ENCODE data around the gene LAYN. TPM values are rescaled to one million over a fixed set of nuclear protein-coding genes. Genes with fewer than 3 reads are reported as not detected.
A peak's percentile ranks its signal among the peaks of the same experiment; 100 is the strongest.

The LAYN gene
- total RNA-seq, 3 donors from 2014 or later (not counting 1 experiment from before 2014, with no cell fraction given), result 0.94 to 1.8 TPM; not detected in 1

DNA sequence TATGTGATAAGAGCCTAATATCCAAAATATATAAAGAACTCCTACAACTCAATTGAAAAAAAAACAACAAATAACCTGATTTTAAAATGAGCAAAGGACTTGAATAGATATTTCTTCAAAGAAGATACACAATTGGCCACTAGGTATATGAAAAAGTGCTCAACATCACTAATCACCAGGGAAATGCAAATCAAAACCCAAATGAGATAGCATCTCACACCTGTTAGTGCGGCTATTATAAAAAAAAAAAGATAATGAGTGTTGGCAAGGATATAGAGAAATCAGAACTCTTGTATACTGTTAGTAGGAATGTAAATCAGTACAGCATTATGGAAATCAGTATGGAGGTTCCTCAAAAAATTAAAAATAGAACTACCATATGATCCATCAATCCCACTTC lies 55.8 kb downstream of the LAYN start:
- intact Hi-C loops (cut with micrococcal nuclease), result no loop called here
- TF ChIP-seq, protein P1, sequence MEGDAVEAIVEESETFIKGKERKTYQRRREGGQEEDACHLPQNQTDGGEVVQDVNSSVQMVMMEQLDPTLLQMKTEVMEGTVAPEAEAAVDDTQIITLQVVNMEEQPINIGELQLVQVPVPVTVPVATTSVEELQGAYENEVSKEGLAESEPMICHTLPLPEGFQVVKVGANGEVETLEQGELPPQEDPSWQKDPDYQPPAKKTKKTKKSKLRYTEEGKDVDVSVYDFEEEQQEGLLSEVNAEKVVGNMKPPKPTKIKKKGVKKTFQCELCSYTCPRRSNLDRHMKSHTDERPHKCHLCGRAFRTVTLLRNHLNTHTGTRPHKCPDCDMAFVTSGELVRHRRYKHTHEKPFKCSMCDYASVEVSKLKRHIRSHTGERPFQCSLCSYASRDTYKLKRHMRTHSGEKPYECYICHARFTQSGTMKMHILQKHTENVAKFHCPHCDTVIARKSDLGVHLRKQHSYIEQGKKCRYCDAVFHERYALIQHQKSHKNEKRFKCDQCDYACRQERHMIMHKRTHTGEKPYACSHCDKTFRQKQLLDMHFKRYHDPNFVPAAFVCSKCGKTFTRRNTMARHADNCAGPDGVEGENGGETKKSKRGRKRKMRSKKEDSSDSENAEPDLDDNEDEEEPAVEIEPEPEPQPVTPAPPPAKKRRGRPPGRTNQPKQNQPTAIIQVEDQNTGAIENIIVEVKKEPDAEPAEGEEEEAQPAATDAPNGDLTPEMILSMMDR (IDR thresholded peaks at IDR 0.05), result no peak
- H3K36me3 ChIP-seq (ENCODE audit: control insufficient read depth, insufficient read depth, low read length), result no peaks in the 10 kb centered on the region
- Mint-ChIP-seq H3K27me3 (ENCODE audit: low read depth in 2 of 2) (no peaks in the 10 kb centered on the region), H3K9me3 (no peaks in the 10 kb centered on the region), H3K4me1 (peaks cover 0 to 6% of the 10 kb centered on the region in 2 donors), H3K4me3 (no peak overlapping the region), H3K36me3 (no peaks in the 10 kb centered on the region), H3K27ac (no peak overlapping the region)
- no peak overlapping the region for H3K27ac ChIP-seq (ENCODE audit: low read length)
- no peak overlapping the region for H3K4me3 ChIP-seq (ENCODE audit: low read length)
- WGBS (ENCODE audit: insufficient coverage), result no CpG with 5 or more reads among the region's 1 CpG
- ATAC-seq (no peak), DNase-seq (no peak)
- peaks cover under 1% of the 10 kb centered on the region for H3K4me1 ChIP-seq (ENCODE audit: control insufficient read depth, insufficient read depth, low read length)
- no peaks in the 10 kb centered on the region for H3K27me3 ChIP-seq (ENCODE audit: control insufficient read depth, insufficient read depth, low read length)
- no peaks in the 10 kb centered on the region for H3K9me3 ChIP-seq (ENCODE audit: control insufficient read depth, insufficient read depth, low read length)

DNA sequence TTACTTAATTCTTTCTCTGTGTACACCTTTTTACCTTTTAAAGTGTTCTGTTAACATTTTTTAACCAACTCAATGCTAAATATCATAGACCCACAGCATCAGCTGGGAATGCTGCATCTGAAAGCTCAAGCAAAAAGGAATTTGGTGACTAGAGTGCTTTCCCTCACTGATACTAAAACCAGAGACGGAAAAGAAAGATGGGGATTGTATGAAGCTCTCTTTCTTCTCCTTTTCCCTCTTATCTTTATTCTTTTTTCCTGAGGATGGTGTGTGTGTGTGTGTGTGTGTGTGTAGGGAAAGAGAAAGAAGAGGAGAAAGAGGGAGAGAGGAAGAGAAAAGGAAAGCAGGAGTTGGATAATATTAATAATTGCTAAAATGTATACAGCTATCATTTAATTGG lies 57.6 kb downstream of the LAYN start:
- Mint-ChIP-seq H3K4me3 (no peak overlapping the region), H3K27ac (peak overlapping the region; percentile 60 to 62), H3K9me3 (no peaks in the 10 kb centered on the region), H3K36me3 (no peaks in the 10 kb centered on the region), H3K4me1 (peaks cover 8 to 14% of the 10 kb centered on the region in 2 donors), H3K27me3 (ENCODE audit: low read depth in 2 of 2) (no peaks in the 10 kb centered on the region)
- Histone ChIP-seq H3K4me3 (ENCODE audit: low read length) (no peak overlapping the region), H3K27me3 (ENCODE audit: control insufficient read depth, insufficient read depth, low read length) (no peaks in the 10 kb centered on the region), H3K36me3 (ENCODE audit: control insufficient read depth, insufficient read depth, low read length) (no peaks in the 10 kb centered on the region), H3K4me1 (ENCODE audit: control insufficient read depth, insufficient read depth, low read length) (peaks cover 9% of the 10 kb centered on the region), H3K27ac (ENCODE audit: low read length) (no peak overlapping the region), H3K9me3 (ENCODE audit: control insufficient read depth, insufficient read depth, low read length) (no peaks in the 10 kb centered on the region)
- intact Hi-C loops (cut with micrococcal nuclease), result no loop called here
- no peak for DNase-seq
- ATAC-seq, result no peak
- TF ChIP-seq, protein P1 (IDR thresholded peaks at IDR 0.05), result no peak
- no CpG with 5 or more reads among the region's 1 CpG for WGBS (ENCODE audit: insufficient coverage)

DNA sequence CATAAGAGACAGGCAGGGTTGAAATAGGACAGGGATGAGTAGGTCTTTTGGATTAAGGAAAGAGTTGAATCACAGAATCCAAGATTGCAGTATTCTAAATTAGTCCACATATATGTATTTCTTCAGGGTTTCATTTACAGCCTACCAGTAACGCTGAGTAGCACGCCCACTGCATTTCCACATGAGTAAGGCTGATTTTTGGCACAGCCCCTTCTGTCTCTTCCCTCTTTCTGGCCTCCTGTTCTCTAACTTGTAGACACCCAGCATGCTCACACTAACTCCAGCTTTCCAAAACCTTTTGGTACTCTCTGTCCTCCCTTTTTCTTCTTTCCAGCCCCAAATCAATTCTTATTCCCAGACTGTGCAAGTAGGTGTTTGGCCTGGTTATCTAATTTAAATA lies 58.0 kb downstream of the LAYN start:
- Histone ChIP-seq H3K27me3 (ENCODE audit: control insufficient read depth, insufficient read depth, low read length) (no peaks in the 10 kb centered on the region), H3K36me3 (ENCODE audit: control insufficient read depth, insufficient read depth, low read length) (no peaks in the 10 kb centered on the region), H3K27ac (ENCODE audit: low read length) (no peak overlapping the region), H3K9me3 (ENCODE audit: control insufficient read depth, insufficient read depth, low read length) (no peaks in the 10 kb centered on the region), H3K4me3 (ENCODE audit: low read length) (no peak overlapping the region), H3K4me1 (ENCODE audit: control insufficient read depth, insufficient read depth, low read length) (peaks cover 13% of the 10 kb centered on the region)
- no peaks in the 10 kb centered on the region for H3K27me3 Mint-ChIP-seq (ENCODE audit: low read depth in 2 of 2)
- TF ChIP-seq, protein P1 (IDR thresholded peaks at IDR 0.05), result no peak
- DNase-seq (no peak), ATAC-seq (no peak)
- peak overlapping the region; percentile 60 to 62 for H3K27ac Mint-ChIP-seq
- H3K4me3 Mint-ChIP-seq, result no peak overlapping the region
- no peaks in the 10 kb centered on the region for H3K36me3 Mint-ChIP-seq
- WGBS (ENCODE audit: insufficient coverage), result 61% methylated on average over 2 of the region's 2 CpGs
- intact Hi-C loops (cut with micrococcal nuclease), result no loop called here
- peaks cover 12 to 19% of the 10 kb centered on the region in 2 donors for H3K4me1 Mint-ChIP-seq
- H3K9me3 Mint-ChIP-seq, result no peaks in the 10 kb centered on the region

DNA sequence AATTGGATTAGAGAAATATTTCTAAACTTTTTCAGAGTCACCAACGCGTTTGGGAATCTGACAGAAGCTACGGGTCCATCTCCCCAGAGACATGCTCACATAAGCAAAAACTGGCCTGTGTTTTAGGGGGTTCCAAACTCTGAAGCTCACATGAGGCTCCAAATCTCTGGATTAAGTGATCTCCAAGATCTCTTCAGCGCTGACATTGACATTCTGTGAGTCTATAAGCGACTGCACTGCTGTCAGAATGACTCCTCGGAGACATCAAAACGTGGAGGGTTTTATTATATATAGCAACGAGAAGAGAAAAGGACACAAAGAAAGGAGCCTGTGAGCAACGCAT lies 61.1 kb downstream of the LAYN start:
- Histone ChIP-seq H3K27ac (ENCODE audit: low read length) (peak overlapping the region; percentile 78), H3K9me3 (ENCODE audit: control insufficient read depth, insufficient read depth, low read length) (no peaks in the 10 kb centered on the region), H3K4me1 (ENCODE audit: control insufficient read depth, insufficient read depth, low read length) (peaks cover 16% of the 10 kb centered on the region), H3K36me3 (ENCODE audit: control insufficient read depth, insufficient read depth, low read length) (no peaks in the 10 kb centered on the region), H3K4me3 (ENCODE audit: low read length) (peak overlapping the region; percentile 53), H3K27me3 (ENCODE audit: control insufficient read depth, insufficient read depth, low read length) (no peaks in the 10 kb centered on the region)
- WGBS (ENCODE audit: insufficient coverage), result 28% methylated on average over 9 of the region's 9 CpGs
- TF ChIP-seq, protein P1 (IDR thresholded peaks at IDR 0.05), result no peak
- no peaks in the 10 kb centered on the region for H3K36me3 Mint-ChIP-seq
- DNase-seq (no peak), ATAC-seq (no peak)
- peaks cover 24 to 30% of the 10 kb centered on the region in 2 donors for H3K4me1 Mint-ChIP-seq
- intact Hi-C loops (cut with micrococcal nuclease), result no loop called here
- H3K27ac Mint-ChIP-seq, result peak overlapping the region; percentile 93 to 97
- H3K9me3 Mint-ChIP-seq, result no peaks in the 10 kb centered on the region
- no peaks in the 10 kb centered on the region for H3K27me3 Mint-ChIP-seq (ENCODE audit: low read depth in 2 of 2)
- H3K4me3 Mint-ChIP-seq, result peak overlapping the region; percentile 97

All from natural killer cell (primary cell).